Measurements from ENCODE around the gene PHACTR2.
"Not testable (repeated sequence)": the region's sequence is repeated elsewhere in the genome, so short reads cannot be mapped to it uniquely, and the experiment has no call there.

Gene PHACTR2

GRCh38 chr6:143677891-143678791 lies at the start of gene PHACTR2:
Gene PHACTR2 (plus strand): TSS chr6:143677965. CDS start chr6:143678164, 199 bp downstream.
- DNase-seq, result peak; percentile 70

GRCh38 chr6:143629104-143630080 lies 48.4 kb upstream of the PHACTR2 start:
- DNase-seq, result no peak

- not testable (repeated sequence) for DNase-seq
Observed at GRCh38 chr6:143631196-143631595, 46.6 kb upstream of the PHACTR2 start.

- DNase-seq, result no peak
Observed at GRCh38 chr6:143632894-143633293, 44.9 kb upstream of the PHACTR2 start.

GRCh38 chr6:143634486-143634885 lies 43.3 kb upstream of the PHACTR2 start:
- DNase-seq, result no peak

GRCh38 chr6:143637691-143638090 lies 40.1 kb upstream of the PHACTR2 start:
- no peak for DNase-seq

- DNase-seq, result no peak
Observed at GRCh38 chr6:143642403-143642802, 35.4 kb upstream of the PHACTR2 start.

- peak; percentile 2 for DNase-seq
Observed at GRCh38 chr6:143647191-143647590, 30.6 kb upstream of the PHACTR2 start.

GRCh38 chr6:143647732-143648131 lies 30.0 kb upstream of the PHACTR2 start:
- DNase-seq, result no peak

GRCh38 chr6:143649319-143649718 lies 28.4 kb upstream of the PHACTR2 start:
- DNase-seq, result not testable (repeated sequence)

- not testable (repeated sequence) for DNase-seq
Observed at GRCh38 chr6:143651328-143651727, 26.4 kb upstream of the PHACTR2 start.

- no peak for DNase-seq
Observed at GRCh38 chr6:143652841-143653331, 24.9 kb upstream of the PHACTR2 start.

GRCh38 chr6:143655541-143655940 lies 22.2 kb upstream of the PHACTR2 start:
- DNase-seq, result no peak

- DNase-seq, result no peak
Observed at GRCh38 chr6:143656026-143656425, 21.7 kb upstream of the PHACTR2 start.

GRCh38 chr6:143657809-143658208 lies 20.0 kb upstream of the PHACTR2 start:
- no peak for DNase-seq

GRCh38 chr6:143660170-143660569 lies 17.6 kb upstream of the PHACTR2 start:
- not testable (repeated sequence) for DNase-seq

- DNase-seq, result no peak
Observed at GRCh38 chr6:143664171-143664570, 13.6 kb upstream of the PHACTR2 start.

- DNase-seq, result not testable (repeated sequence)
Observed at GRCh38 chr6:143666007-143666406, 11.8 kb upstream of the PHACTR2 start.

GRCh38 chr6:143669483-143669882 lies 8.3 kb upstream of the PHACTR2 start:
- DNase-seq, result not testable (repeated sequence)

- DNase-seq, result no peak
Observed at GRCh38 chr6:143673669-143674068, 4.1 kb upstream of the PHACTR2 start.

GRCh38 chr6:143674483-143675381 lies 3.0 kb upstream of the PHACTR2 start:
- no peak for DNase-seq

- DNase-seq, result no peak
Observed at GRCh38 chr6:143675382-143675900, 2.3 kb upstream of the PHACTR2 start.
